GM12801 (cell line): ENCODE measurements around the gene ALAS1.

Source experiments
- CTCF ChIP-seq: IDR thresholded peaks from one replicate; pipeline ENCODE4 v1.5.1; 2011; ENCODE audit warnings: control low read depth; ENCODE audit not compliant: insufficient read length; ENCODE audit errors: extremely low read depth

Gene ALAS1

DNA sequence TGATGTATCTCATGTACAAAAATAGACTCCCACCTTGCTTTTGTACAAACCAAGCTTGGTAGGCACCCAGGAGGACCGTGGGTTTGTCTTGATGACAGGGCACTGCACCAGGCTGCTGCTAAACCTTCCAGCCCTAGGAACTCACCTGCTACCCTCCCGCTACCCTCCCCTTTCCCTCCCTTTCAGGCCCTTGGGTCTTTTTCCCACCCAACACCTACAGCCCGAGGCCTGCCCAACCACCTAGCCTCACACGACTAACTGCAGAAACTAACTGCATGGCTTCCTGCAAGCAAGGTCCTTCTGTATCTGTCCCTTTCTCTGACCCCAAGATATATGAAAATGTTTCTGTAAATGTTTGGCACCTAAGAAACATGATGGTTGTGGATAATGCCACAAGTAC lies 58.7 kb downstream of the ALAS1 start:
- no peak for TF ChIP-seq CTCF

DNA sequence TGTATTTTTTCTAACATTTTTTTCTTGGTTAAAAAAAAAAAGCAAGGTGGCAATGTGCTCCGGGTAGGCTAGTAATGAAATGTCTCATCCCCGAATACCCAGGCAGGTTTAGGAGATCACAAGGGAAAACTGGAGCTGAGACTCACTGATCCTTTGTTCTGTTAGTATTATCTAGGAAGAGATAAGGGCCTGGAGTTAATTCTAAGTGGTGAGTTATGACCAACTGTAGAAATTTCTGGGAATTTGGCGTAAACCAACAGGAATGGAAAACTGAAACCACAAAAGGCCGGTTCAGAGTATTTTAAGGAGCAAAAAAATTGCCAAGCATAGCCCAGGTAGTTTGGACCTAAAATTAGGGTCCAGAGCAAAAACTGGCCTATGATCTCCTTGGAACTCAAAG lies 60.0 kb downstream of the ALAS1 start:
- TF ChIP-seq CTCF = no peak

DNA sequence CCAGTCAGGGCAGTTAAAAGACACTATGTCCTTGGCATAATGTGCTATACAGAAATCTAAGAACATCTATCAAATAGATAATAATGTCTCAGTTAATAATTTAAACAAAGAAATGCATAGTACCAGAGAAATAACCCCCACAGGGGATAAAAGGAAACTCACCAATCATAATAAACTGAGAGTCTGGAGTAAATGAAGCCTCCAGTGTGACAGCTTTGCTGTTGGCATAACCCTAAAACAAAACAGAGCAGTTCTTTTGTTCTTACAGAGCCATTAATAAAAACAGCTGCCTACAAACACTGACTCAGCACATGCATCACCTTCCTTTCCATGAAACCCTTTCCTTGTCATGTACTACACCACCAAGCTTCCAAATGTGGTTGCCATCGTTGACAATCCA lies 61.1 kb downstream of the ALAS1 start:
- TF ChIP-seq CTCF = no peak

DNA sequence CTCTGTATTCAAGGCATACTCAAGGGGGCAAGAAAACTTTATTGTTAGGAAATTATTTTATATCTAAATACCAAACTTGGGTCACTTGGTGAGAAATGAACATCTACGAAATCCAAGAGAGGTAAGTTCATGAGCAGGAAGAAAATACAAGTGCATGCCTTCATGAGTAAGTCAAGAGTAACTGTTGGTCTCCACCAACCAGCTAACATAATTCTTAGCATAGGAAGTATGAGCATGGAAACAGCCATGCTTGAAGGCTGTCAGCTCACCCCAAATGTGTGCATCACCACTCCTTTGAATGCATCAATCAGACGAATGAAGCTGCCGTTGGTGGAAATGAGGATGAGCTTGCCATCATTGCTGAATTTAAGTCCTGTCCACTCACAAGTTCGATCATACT lies 61.5 kb downstream of the ALAS1 start:
- no peak for TF ChIP-seq CTCF

GRCh38 chr3:52262447-52262846 lies 64.5 kb downstream of the ALAS1 start:
- TF ChIP-seq CTCF = no peak
